Vagina (tissue), 2 donors: ENCODE measurements around the gene VWF. TPM values are rescaled to one million over a fixed set of nuclear protein-coding genes. Genes with fewer than 3 reads are reported as not detected.

Source experiments
- DNase-seq, 2 donors: peaks; one replicate each; pipeline ENCODE4 v3.0.0-alpha.2; 2017; ENCODE audit errors: extremely low spot score in 2 of 2
- H3K27ac ChIP-seq: fragments of 200-600 bp; sonication (generic); one replicate; pipeline ENCODE4 v1.5.1; 2019
- H3K27me3 ChIP-seq: fragments of 200-600 bp; sonication (generic); one replicate; pipeline ENCODE4 v1.5.1; 2019
- H3K36me3 ChIP-seq, 2 donors: fragments of 200-600 bp; sonication (generic); one replicate each; pipeline ENCODE4 v1.5.1; 2017 to 2019
- H3K4me1 ChIP-seq: fragments of 200-600 bp; sonication (generic); one replicate; pipeline ENCODE4 v1.5.1; 2019
- H3K4me3 ChIP-seq, 2 donors: fragments of 200-600 bp; sonication (generic); 1 replicate in 1 of 2; 2 replicates in 1 of 2; pipeline ENCODE4 v1.5.1; 2016 to 2019
- H3K9me3 ChIP-seq: fragments of 200-600 bp; sonication (generic); one replicate; pipeline ENCODE4 v1.5.1; 2019
- POLR2A ChIP-seq, 2 donors: fragments of 450-650 bp; IDR thresholded peaks; one replicate each; pipeline ENCODE4 v1.6.1; 2017; ENCODE audit warnings: antibody characterized with exemption in 2 of 2, mild to moderate bottlenecking in 2 of 2, moderate library complexity in 2 of 2
- POLR2AphosphoS5 ChIP-seq, 2 donors: sonication (generic); formaldehyde crosslinking; IDR thresholded peaks; one replicate each; pipeline ENCODE4 v1.9.0; 2017; ENCODE audit warnings: antibody characterized with exemption in 2 of 2, mild to moderate bottlenecking in 2 of 2, low read depth in 1 of 2; ENCODE audit not compliant: insufficient read depth in 1 of 2
- intact Hi-C: fragments of 100-400 bp; cut with DNase I; formaldehyde crosslinking; loops from one replicate; pipeline ENCODE4 v1.15.1; 2023
- total RNA-seq: library from RNA; depleted of rRNA; stranded (reverse); fragments of >200 nt; gene quantifications from one replicate; pipeline ENCODE4 v1.2.3, GENCODE V29; 2016
- TF ChIP-seq, protein P1 (sequence below), 3 experiments: fragments of 450-650 bp in 2 of 3; fragments of 200-600 bp in 1 of 3; sonication (generic) in 1 of 3; IDR thresholded peaks; one replicate each; pipeline ENCODE4 v1.5.1; 2017 to 2019; ENCODE audit warnings: antibody characterized with exemption in 3 of 3, mild to moderate bottlenecking in 2 of 3, moderate library complexity in 2 of 3

Gene VWF
- total RNA-seq, 1 donor from 2014 or later = 334 TPM

DNA sequence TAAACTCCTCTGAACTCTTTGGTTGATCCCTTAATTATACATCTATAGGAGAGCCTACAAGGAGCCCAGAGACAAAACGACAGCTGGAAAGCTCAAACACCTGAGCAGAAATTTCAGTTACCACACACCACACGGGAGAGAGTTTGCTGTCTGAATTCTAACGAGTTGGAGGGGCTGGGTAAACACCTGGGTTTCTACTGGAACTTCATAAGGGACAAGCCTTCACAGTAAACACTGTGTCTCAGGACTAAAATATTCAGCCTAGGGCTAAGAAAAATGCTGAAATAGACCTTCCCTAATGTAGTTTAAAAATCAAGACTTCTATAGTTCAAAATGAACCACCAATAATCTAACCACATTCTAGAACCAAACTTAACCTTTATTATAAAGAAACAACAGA lies 169.8 kb downstream of the VWF start:
- H3K27ac ChIP-seq = no peak overlapping the region
- H3K4me1 ChIP-seq = no peaks in the 10 kb centered on the region
- DNase-seq = no peak
- H3K36me3 ChIP-seq = no peaks in the 10 kb centered on the region
- H3K4me3 ChIP-seq = no peak overlapping the region
- intact Hi-C loops = no loop called here
- H3K9me3 ChIP-seq = no peaks in the 10 kb centered on the region
- TF ChIP-seq POLR2AphosphoS5 (IDR thresholded peaks at IDR 0.05; ENCODE audit: insufficient read depth in 1 of 2, low read depth in 1 of 2) = no peak
- TF ChIP-seq, protein P1, sequence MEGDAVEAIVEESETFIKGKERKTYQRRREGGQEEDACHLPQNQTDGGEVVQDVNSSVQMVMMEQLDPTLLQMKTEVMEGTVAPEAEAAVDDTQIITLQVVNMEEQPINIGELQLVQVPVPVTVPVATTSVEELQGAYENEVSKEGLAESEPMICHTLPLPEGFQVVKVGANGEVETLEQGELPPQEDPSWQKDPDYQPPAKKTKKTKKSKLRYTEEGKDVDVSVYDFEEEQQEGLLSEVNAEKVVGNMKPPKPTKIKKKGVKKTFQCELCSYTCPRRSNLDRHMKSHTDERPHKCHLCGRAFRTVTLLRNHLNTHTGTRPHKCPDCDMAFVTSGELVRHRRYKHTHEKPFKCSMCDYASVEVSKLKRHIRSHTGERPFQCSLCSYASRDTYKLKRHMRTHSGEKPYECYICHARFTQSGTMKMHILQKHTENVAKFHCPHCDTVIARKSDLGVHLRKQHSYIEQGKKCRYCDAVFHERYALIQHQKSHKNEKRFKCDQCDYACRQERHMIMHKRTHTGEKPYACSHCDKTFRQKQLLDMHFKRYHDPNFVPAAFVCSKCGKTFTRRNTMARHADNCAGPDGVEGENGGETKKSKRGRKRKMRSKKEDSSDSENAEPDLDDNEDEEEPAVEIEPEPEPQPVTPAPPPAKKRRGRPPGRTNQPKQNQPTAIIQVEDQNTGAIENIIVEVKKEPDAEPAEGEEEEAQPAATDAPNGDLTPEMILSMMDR (IDR thresholded peaks at IDR 0.05) = no peak
- no peaks in the 10 kb centered on the region for H3K27me3 ChIP-seq

DNA sequence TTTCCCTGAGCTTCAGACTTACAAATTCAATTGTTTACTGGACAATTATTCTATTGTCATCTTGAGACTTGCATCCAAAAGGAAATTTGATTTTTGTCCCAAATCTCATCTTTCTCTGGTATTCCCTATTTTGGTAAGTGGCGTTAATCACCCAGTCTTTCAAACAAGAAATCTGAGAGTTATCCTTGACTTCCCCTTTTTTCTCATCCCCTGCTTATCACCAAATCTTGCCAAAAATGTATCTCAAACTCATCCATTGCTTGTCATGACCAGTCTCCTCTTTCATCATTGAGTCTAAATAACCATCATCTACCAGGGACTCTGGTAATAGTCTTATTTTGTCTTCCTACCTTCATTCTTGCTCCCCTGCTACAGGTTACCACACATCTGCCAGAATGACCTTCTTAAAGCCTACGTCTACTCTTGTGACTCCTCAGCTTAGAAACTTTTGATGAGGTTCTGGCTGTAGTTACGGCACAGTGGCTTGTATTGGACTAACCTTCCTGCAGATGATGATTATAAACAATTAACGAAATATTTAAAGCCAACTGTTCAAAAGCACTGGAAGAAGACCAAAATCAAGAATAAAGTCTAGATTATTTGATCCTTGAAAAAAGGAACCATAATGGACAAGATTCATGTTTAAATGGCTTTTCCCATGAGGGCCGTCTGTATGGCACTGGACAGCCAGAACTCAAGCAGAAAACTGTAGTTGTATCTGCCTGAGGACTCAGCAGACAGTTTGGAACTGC lies 170.5 kb downstream of the VWF start:
- Histone ChIP-seq H3K27ac (no peak overlapping the region), H3K4me3 (no peak overlapping the region), H3K27me3 (no peaks in the 10 kb centered on the region), H3K4me1 (no peaks in the 10 kb centered on the region), H3K9me3 (no peaks in the 10 kb centered on the region), H3K36me3 (no peaks in the 10 kb centered on the region)
- no peak for DNase-seq
- intact Hi-C loops = no loop called here
- no peak for TF ChIP-seq POLR2AphosphoS5 (IDR thresholded peaks at IDR 0.05; ENCODE audit: insufficient read depth in 1 of 2, low read depth in 1 of 2)
- no peak for TF ChIP-seq POLR2A (IDR thresholded peaks at IDR 0.05)
- TF ChIP-seq, protein P1 (IDR thresholded peaks at IDR 0.05) = no peak

DNA sequence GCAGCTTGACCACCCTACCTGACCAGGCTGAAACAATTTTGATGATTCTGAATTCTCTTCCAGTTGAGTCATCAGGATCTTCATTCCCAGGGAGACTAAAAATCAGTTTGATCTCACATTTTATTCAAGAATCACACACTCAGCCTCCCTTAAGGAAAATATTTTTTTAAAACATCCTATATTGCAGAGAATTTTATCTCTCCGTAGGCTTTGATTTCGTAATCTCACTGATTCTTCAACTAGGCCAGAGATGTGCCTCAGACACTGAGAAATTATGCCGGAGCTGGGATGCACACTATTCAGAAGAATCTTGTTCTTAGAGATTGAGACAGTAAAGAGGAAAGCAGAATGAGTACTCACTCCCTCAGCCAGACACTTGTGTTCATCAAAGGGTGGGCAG lies 172.4 kb downstream of the VWF start:
- TF ChIP-seq POLR2A (IDR thresholded peaks at IDR 0.05) = no peak
- TF ChIP-seq POLR2AphosphoS5 (IDR thresholded peaks at IDR 0.05; ENCODE audit: insufficient read depth in 1 of 2, low read depth in 1 of 2) = no peak
- TF ChIP-seq, protein P1 (IDR thresholded peaks at IDR 0.05) = no peak
- Histone ChIP-seq H3K9me3 (no peaks in the 10 kb centered on the region), H3K27me3 (no peaks in the 10 kb centered on the region), H3K4me1 (no peaks in the 10 kb centered on the region), H3K4me3 (no peak overlapping the region), H3K27ac (no peak overlapping the region), H3K36me3 (no peaks in the 10 kb centered on the region)
- intact Hi-C loops = no loop called here
- no peak for DNase-seq

DNA sequence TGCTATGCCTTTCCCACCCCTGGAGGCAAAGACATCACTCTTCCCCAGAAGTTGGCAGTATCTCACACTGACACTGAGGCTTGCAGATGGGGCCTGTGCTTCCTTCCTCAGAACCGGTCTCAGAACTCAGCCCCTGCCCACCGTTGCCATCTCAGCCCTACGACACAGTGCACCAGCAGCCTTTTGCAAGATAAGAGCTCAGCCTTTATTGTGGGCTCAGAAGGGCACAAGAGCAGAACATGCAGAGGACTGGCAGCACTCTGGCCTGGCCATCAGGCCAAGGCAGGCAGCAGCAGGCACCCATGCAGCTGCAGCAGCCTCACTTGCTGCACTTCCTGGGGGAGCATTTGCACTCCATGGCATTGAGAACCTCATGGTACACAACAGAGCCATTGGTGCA lies 175.8 kb downstream of the VWF start:
- intact Hi-C loops = no loop called here
- peaks cover 17% of the 10 kb centered on the region for H3K4me1 ChIP-seq
- peak in 1 of 2 donors; percentile 58 for DNase-seq
- no peaks in the 10 kb centered on the region for H3K27me3 ChIP-seq
- no peaks in the 10 kb centered on the region for H3K36me3 ChIP-seq
- H3K9me3 ChIP-seq = no peaks in the 10 kb centered on the region
- H3K27ac ChIP-seq = no peak overlapping the region
- no peak overlapping the region for H3K4me3 ChIP-seq
- TF ChIP-seq POLR2A (IDR thresholded peaks at IDR 0.05) (no peak), POLR2AphosphoS5 (IDR thresholded peaks at IDR 0.05; ENCODE audit: insufficient read depth in 1 of 2, low read depth in 1 of 2) (no peak)
- TF ChIP-seq, protein P1 (IDR thresholded peaks at IDR 0.05) = no peak

DNA sequence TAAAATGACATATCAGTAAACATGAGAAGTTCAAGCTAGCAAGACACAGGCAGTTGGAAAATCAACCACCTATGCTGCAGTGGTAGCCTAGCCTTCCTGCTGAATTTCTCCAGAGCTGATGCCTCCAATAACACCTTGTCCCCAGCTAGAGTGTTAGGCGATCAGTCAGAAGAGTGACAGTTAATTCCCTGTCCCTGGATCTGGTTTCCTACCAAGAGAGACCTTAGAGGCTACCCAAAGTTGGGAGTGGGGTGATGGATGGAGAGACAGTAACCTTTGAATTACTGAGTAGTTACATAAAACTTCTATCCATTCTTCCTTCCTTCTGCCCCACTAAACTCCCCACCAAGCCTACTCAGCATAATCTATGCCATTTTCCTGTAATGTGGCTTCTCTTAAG lies 177.5 kb downstream of the VWF start:
- intact Hi-C loops = no loop called here
- H3K27me3 ChIP-seq = no peaks in the 10 kb centered on the region

More for the DNA sequence above, 177.5 kb downstream of the VWF start:
- TF ChIP-seq POLR2A (IDR thresholded peaks at IDR 0.05) (no peak), POLR2AphosphoS5 (IDR thresholded peaks at IDR 0.05; ENCODE audit: insufficient read depth in 1 of 2, low read depth in 1 of 2) (no peak)
- TF ChIP-seq, protein P1 (IDR thresholded peaks at IDR 0.05) = no peak
- DNase-seq = no peak
- Histone ChIP-seq H3K9me3 (no peaks in the 10 kb centered on the region), H3K4me1 (peaks cover 17% of the 10 kb centered on the region), H3K4me3 (no peak overlapping the region), H3K36me3 (no peaks in the 10 kb centered on the region), H3K27ac (no peak overlapping the region)
